Measurements from ENCODE around the gene TAMALIN. TPM values are rescaled to one million over a fixed set of nuclear protein-coding genes. Genes with fewer than 3 reads are reported as not detected.

Gene TAMALIN
- total RNA-seq, 2 donors from 2014 or later: 16.5 to 38.6 TPM

DNA sequence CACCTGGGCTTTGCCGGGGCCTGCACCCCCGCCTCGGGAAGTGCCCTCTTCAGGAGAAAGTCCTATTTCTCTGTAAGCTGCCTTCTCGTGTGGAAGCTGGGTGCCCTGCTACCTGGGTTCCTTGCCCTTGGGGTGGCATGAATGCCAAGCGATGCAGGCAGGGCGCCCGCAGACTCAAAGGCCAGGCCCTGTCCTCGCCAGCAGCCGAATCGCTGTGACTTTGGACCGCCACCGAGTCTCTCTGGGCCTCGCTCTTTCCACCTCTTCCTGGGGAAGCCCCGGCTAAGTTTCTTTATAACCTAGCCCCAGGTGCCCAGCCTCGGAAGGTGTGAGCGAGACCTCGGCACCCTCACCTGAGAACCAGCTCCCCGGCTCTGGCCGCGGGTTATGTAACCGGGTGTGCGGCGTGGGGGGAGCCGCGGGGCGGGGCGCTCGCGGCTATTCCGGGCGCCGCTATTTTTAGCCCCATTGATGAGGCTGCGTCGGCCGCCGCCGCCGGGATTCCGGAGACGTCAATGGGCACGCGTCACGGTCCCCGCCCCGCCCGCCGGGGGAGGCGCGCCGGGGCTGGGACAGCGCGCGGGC, 29.9 kb downstream of the TAMALIN start:
- Histone ChIP-seq H3K4me3 (peak overlapping the region; percentile 65 to 66), H3K27ac (peak overlapping the region; percentile 92 to 97), H3K36me3 (no peaks in the 10 kb centered on the region), H3K27me3 (replicated peaks; ENCODE audit: insufficient read depth) (no peaks in the 10 kb centered on the region), H3K9me3 (no peaks in the 10 kb centered on the region), H3K4me1 (replicated peaks) (peaks cover 5% of the 10 kb centered on the region)
- 6% methylated on average over 46 of the region's 53 CpGs for WGBS
- peak; percentile 90 for DNase-seq (ENCODE audit: low spot score)
- intact Hi-C loops (cut with DNase I): no loop called here
- TF ChIP-seq, protein P1, sequence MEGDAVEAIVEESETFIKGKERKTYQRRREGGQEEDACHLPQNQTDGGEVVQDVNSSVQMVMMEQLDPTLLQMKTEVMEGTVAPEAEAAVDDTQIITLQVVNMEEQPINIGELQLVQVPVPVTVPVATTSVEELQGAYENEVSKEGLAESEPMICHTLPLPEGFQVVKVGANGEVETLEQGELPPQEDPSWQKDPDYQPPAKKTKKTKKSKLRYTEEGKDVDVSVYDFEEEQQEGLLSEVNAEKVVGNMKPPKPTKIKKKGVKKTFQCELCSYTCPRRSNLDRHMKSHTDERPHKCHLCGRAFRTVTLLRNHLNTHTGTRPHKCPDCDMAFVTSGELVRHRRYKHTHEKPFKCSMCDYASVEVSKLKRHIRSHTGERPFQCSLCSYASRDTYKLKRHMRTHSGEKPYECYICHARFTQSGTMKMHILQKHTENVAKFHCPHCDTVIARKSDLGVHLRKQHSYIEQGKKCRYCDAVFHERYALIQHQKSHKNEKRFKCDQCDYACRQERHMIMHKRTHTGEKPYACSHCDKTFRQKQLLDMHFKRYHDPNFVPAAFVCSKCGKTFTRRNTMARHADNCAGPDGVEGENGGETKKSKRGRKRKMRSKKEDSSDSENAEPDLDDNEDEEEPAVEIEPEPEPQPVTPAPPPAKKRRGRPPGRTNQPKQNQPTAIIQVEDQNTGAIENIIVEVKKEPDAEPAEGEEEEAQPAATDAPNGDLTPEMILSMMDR (IDR thresholded peaks at IDR 0.05): peak in 2 of 4 experiments; percentile 8 to 21
- peak; percentile 97 for TF ChIP-seq POLR2AphosphoS5 (IDR thresholded peaks at IDR 0.05)
- peak; percentile 83 for TF ChIP-seq POLR2A (IDR thresholded peaks at IDR 0.05)

DNA sequence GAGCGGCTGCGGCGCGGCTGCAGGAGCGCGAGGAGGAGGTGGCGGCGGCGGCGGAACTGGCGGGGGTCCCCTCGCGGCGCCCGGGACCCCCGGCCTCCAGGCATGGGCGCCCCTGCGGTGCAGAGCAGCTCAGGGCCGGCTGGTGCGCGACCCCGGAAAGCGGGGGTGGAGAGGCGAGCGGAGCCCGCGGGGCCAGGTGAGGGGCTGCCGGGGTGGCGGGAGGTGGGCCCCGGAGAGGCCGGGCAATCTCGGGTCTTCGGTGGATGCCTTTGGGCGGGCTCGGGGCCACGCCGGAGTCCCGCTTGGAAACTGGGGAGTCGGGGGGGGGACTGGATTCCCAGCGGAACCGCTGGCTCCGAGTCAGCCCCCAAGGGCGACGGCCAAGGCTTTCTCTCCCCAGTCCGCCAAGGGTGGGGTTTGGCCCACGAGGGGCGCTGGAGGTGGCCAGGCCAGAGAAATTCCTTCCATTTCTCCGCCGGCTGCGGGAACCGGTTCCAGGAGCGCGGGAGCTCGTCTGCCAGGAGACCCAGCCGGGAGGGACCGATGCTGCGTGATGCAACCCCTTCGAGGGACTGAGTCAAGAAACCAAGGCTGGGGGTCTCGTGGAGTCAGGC, 30.6 kb downstream of the TAMALIN start:
- Histone ChIP-seq H3K4me1 (replicated peaks) (peaks cover 2% of the 10 kb centered on the region), H3K4me3 (peak overlapping the region; percentile 65 to 66), H3K36me3 (no peaks in the 10 kb centered on the region), H3K27me3 (replicated peaks; ENCODE audit: insufficient read depth) (no peaks in the 10 kb centered on the region), H3K27ac (peak overlapping the region; percentile 94 to 97), H3K9me3 (no peaks in the 10 kb centered on the region)
- WGBS: 4% methylated on average over 24 of the region's 59 CpGs
- intact Hi-C loops (cut with DNase I): no loop called here
- no peak for DNase-seq (ENCODE audit: low spot score)
- TF ChIP-seq POLR2A (IDR thresholded peaks at IDR 0.05) (no peak), POLR2AphosphoS5 (IDR thresholded peaks at IDR 0.05) (peak; percentile 6)
- TF ChIP-seq, protein P1 (IDR thresholded peaks at IDR 0.05): peak in 2 of 4 experiments; percentile 12 to 17

DNA sequence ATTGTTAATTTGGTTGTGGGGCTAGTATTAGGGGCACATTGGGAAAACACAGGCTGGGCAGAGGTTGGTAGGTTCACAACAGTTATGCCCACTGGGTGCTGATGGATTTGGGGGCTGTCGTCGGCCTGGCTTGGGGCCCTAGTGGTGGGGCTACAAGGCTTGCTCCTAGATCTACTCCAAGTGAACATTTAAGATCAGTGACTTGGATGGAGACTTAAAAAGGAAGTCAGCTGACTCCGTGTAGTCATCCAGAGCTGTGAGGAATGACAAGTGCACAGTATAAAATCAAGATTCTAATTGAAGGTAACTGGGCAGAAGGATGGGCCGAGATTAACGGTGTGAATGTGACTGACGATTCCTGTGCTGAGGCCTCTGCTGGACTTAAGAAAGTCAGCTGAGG, 31.7 kb downstream of the TAMALIN start:
- Histone ChIP-seq H3K4me1 (replicated peaks) (peaks cover 3% of the 10 kb centered on the region), H3K27me3 (replicated peaks; ENCODE audit: insufficient read depth) (no peaks in the 10 kb centered on the region), H3K27ac (peak overlapping the region; percentile 94 to 97), H3K36me3 (no peaks in the 10 kb centered on the region), H3K4me3 (no peak overlapping the region), H3K9me3 (no peaks in the 10 kb centered on the region)
- peak; percentile 43 for TF ChIP-seq POLR2AphosphoS5 (IDR thresholded peaks at IDR 0.05)
- TF ChIP-seq, protein P1 (IDR thresholded peaks at IDR 0.05): no peak
- no peak for DNase-seq (ENCODE audit: low spot score)
- intact Hi-C loops (cut with DNase I): no loop called here
- 75% methylated on average over 6 of the region's 6 CpGs for WGBS

DNA sequence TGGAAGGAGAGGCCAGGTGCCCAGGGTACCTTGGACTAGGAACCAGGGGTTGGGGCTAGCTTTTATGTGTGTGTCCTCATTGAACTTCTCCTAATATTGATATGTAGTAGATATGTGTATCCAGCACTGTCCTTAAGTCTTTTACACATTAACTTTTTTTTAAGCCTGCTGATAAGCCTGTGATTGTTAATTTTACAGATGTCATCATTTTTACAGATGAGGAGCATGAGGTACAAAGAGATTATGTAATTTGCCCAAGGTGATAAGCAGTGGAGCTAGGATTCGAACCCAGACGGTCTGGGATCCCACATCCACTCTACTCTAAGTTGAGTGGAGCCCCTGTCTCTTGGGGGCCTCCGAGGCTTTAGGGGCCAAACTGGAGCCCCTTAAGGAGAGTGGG, 34.3 kb downstream of the TAMALIN start:
- 77% methylated on average over 3 of the region's 3 CpGs for WGBS

DNA sequence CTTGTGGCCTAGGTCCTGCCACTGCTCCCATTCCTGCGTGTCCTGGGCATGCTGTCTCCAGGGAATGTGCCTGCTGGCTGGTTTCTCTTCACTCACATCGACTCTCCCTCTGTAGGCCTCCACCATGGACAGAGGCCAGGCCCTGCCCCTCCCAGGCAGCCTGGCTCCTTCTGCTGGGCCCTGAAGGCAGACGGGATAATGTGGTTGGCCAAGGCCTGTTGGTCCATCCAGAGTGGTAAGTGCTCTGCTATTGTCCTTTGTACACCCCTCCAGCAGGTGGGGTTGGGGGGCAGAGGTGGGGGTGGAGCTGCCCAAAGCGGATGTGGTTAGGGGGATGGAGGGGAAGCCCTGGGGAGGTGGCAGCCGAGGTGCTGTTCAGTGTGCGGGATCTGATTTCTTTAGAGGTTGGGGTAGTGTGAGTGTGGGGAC, 35.0 kb downstream of the TAMALIN start:
- Histone ChIP-seq H3K4me1 (replicated peaks) (peaks cover 24% of the 10 kb centered on the region), H3K27me3 (replicated peaks; ENCODE audit: insufficient read depth) (no peaks in the 10 kb centered on the region), H3K9me3 (no peaks in the 10 kb centered on the region), H3K36me3 (no peaks in the 10 kb centered on the region), H3K4me3 (no peak overlapping the region), H3K27ac (peak overlapping the region; percentile 97 to 98)
- TF ChIP-seq POLR2AphosphoS5 (IDR thresholded peaks at IDR 0.05): no peak
- TF ChIP-seq, protein P1 (IDR thresholded peaks at IDR 0.05): peak in 1 of 4 experiments; percentile 9
- intact Hi-C loops (cut with DNase I): no loop called here
- DNase-seq (ENCODE audit: low spot score): no peak
- WGBS: 36% methylated on average over 6 of the region's 6 CpGs

More for the DNA sequence above, 34.3 kb downstream of the TAMALIN start:
- peaks cover 20% of the 10 kb centered on the region for H3K4me1 ChIP-seq (replicated peaks)
- intact Hi-C loops (cut with DNase I): no loop called here
- no peak for TF ChIP-seq POLR2A (IDR thresholded peaks at IDR 0.05)
- TF ChIP-seq POLR2AphosphoS5 (IDR thresholded peaks at IDR 0.05): no peak
- no peak overlapping the region for H3K4me3 ChIP-seq
- H3K36me3 ChIP-seq: no peaks in the 10 kb centered on the region
- peak overlapping the region; percentile 97 to 98 for H3K27ac ChIP-seq
- no peak for DNase-seq (ENCODE audit: low spot score)
- no peaks in the 10 kb centered on the region for H3K9me3 ChIP-seq
- H3K27me3 ChIP-seq (replicated peaks; ENCODE audit: insufficient read depth): no peaks in the 10 kb centered on the region

Data from prostate gland (tissue), 2 donors.